Upper lobe of left lung (tissue), 6 donors: Measurements from ENCODE around the gene LEPROT. TPM values are rescaled to one million over a fixed set of nuclear protein-coding genes. Genes with fewer than 3 reads are reported as not detected.

ENCODE experiments used
- ATAC-seq, 2 donors: fragments of 200-7000 bp; cut with Tn5 transposase; one replicate each; pipeline ENCODE4 v1.9.1; 2022; ENCODE audit warnings: mild to moderate bottlenecking in 2 of 2, moderate library complexity in 2 of 2; ENCODE audit not compliant: low FRiP score in 2 of 2
- DNase-seq, 2 donors: peaks; one replicate each; pipeline ENCODE4 v3.0.0-alpha.2; 2019 to 2020
- H3K27ac ChIP-seq, 4 donors: fragments of 200-600 bp; sonication (generic); one replicate each; pipeline ENCODE4 v1.5.1; 2016 to 2019
- H3K27me3 ChIP-seq, 4 donors: fragments of 200-600 bp; sonication (generic); one replicate each; pipeline ENCODE4 v1.5.1; 2017 to 2019
- H3K36me3 ChIP-seq, 4 donors: fragments of 200-600 bp; sonication (generic); one replicate each; pipeline ENCODE4 v1.5.1; 2016 to 2019
- H3K4me1 ChIP-seq, 4 donors: fragments of 200-600 bp; sonication (generic); one replicate each; pipeline ENCODE4 v1.5.1; 2018 to 2019
- H3K4me3 ChIP-seq, 4 donors: fragments of 200-600 bp; sonication (generic); one replicate each; pipeline ENCODE4 v1.5.1; 2017 to 2019; ENCODE audit warnings: mild to moderate bottlenecking in 2 of 4, moderate library complexity in 1 of 4
- H3K9me3 ChIP-seq, 4 donors: fragments of 200-600 bp; sonication (generic); one replicate each; pipeline ENCODE4 v1.5.1; 2018 to 2019
- EP300 ChIP-seq, 4 donors: sonication (generic); formaldehyde crosslinking; IDR thresholded peaks; one replicate each; pipeline ENCODE4 v1.5.1; 2017; ENCODE audit warnings: antibody characterized with exemption in 4 of 4, control low read depth in 2 of 4
- POLR2A ChIP-seq, 4 donors: fragments of 450-650 bp; IDR thresholded peaks; one replicate each; pipeline ENCODE4 v1.5.1; 2016 to 2017; ENCODE audit warnings: antibody characterized with exemption in 4 of 4, mild to moderate bottlenecking in 2 of 4
- POLR2AphosphoS5 ChIP-seq, 2 donors: sonication (generic); formaldehyde crosslinking; IDR thresholded peaks; one replicate each; pipeline ENCODE4 v1.5.1; 2017; ENCODE audit warnings: antibody characterized with exemption in 2 of 2
- WGBS, 2 donors: methylation state at CpG; one replicate each; pipeline ENCODE4 v1.1.5; 2017 to 2018; 5-methylcytosine and 5-hydroxymethylcytosine counted together
- small RNA-seq, 4 donors: library from RNA; depleted of rRNA; stranded (forward); fragments of <200 nt; gene quantifications; one replicate each; pipeline ENCODE3, GENCODE V24; 2016
- total RNA-seq, 6 donors: library from RNA; depleted of rRNA in 4 of 6; stranded (reverse); fragments of >200 nt in 4 of 6; gene quantifications; one replicate each; pipeline versions ENCODE4 v1.1.0 to v1.2.1, GENCODE V29; 2016 to 2021
- TF ChIP-seq, protein P1 (sequence below), 6 experiments: fragments of 450-650 bp in 4 of 6; fragments of 200-600 bp in 2 of 6; sonication (generic) in 2 of 6; IDR thresholded peaks; one replicate each; pipeline ENCODE4 v1.5.1; 2016 to 2019; ENCODE audit warnings: antibody characterized with exemption in 6 of 6
- donor health status: DM: no; HTN: no; CAD: no; lungs with moderate emphysema.
- donor health status: DM: no; HTN: yes; CAD: no; lungs with severe emphysema.

LEPROT gene
- total RNA-seq, 6 donors from 2014 or later, result 28.0 to 120 (median 72.9) TPM

DNA sequence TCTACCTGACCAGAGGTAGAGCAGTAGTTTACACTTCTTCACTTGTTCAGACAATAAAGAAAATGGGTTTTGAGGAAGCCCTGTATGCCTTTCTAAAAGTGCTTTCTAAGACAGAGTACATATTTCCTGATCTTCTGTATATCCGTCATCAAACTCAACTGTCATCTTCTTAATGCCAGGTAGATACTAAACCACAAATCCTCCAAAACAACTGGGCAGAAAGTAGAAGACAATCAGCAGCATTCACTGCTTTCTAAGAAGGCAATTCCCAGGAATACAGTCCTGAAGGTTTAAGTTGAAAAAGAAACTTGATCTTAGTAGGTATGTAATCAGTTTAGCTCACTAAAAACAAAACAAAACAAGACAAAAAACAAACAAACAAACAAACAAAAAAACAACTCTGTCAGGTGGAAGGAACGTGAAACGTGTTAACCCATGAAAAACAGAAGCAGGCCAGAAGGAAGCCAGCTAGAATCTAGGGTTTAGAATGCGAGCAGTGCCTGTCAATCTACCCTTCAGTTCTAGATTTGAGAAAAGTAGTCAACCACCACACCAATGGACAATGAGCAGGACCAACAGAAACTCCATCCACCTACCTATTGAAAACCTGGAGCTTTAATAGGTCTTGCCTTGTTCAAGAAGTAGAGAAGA, 59.2 kb downstream of the LEPROT start:
- Histone ChIP-seq H3K27me3 (no peaks in the 10 kb centered on the region), H3K27ac (no peak overlapping the region), H3K4me1 (no peaks in the 10 kb centered on the region), H3K4me3 (no peak overlapping the region), H3K36me3 (no peaks in the 10 kb centered on the region), H3K9me3 (no peaks in the 10 kb centered on the region)
- WGBS, 2 donors, result 93 to 94% methylated on average over 4 of the region's 4 CpGs
- DNase-seq (no peak), ATAC-seq (no peak)
- TF ChIP-seq, protein P1, sequence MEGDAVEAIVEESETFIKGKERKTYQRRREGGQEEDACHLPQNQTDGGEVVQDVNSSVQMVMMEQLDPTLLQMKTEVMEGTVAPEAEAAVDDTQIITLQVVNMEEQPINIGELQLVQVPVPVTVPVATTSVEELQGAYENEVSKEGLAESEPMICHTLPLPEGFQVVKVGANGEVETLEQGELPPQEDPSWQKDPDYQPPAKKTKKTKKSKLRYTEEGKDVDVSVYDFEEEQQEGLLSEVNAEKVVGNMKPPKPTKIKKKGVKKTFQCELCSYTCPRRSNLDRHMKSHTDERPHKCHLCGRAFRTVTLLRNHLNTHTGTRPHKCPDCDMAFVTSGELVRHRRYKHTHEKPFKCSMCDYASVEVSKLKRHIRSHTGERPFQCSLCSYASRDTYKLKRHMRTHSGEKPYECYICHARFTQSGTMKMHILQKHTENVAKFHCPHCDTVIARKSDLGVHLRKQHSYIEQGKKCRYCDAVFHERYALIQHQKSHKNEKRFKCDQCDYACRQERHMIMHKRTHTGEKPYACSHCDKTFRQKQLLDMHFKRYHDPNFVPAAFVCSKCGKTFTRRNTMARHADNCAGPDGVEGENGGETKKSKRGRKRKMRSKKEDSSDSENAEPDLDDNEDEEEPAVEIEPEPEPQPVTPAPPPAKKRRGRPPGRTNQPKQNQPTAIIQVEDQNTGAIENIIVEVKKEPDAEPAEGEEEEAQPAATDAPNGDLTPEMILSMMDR (IDR thresholded peaks at IDR 0.05), result no peak
- no peak for TF ChIP-seq POLR2AphosphoS5 (IDR thresholded peaks at IDR 0.05)
- no peak for TF ChIP-seq POLR2A (IDR thresholded peaks at IDR 0.05)
- no peak for TF ChIP-seq EP300 (IDR thresholded peaks at IDR 0.05)

DNA sequence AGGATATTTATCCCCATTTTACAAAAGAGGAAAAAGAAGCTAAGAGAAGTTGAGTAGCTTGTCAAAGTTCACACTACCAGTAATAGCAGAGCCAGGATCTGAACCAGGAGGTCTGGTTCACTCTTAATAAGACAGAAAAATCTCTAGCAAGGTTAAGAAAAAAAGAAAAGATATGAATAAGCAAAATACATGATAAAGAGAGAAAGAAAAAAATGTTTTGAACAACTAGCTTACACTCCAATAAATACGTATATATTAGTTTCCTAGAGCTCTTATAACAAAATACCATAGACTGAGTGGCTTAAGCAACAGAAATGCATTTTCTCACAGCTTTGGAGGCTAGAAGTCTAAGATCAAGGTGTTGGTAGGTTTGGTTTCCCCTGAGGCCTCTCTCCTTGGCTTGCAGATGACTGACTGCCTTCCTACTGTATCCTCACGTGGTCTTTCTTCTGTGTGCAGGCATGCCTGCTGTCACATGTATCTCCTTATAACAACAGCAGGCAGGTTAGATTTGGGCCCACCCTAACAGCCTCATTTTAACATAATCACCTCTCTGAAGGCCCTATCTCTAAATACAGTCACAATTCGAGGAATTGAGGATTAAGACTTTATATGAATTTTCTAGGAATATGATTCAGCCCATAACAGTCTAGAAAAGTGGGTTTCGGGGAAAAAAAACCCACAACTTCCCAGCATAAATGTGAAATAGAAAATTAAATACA, 60.4 kb downstream of the LEPROT start:
- H3K9me3 ChIP-seq, result no peaks in the 10 kb centered on the region
- no peak overlapping the region for H3K27ac ChIP-seq
- H3K4me1 ChIP-seq, result no peaks in the 10 kb centered on the region
- H3K36me3 ChIP-seq, result no peaks in the 10 kb centered on the region
- no peaks in the 10 kb centered on the region for H3K27me3 ChIP-seq
- DNase-seq (no peak), ATAC-seq (no peak)
- WGBS, 2 donors, result 83 to 88% methylated on average over 4 of the region's 4 CpGs
- no peak for TF ChIP-seq POLR2AphosphoS5 (IDR thresholded peaks at IDR 0.05)
- no peak for TF ChIP-seq POLR2A (IDR thresholded peaks at IDR 0.05)
- no peak for TF ChIP-seq EP300 (IDR thresholded peaks at IDR 0.05)
- TF ChIP-seq, protein P1 (IDR thresholded peaks at IDR 0.05), result no peak
- H3K4me3 ChIP-seq, result no peak overlapping the region

DNA sequence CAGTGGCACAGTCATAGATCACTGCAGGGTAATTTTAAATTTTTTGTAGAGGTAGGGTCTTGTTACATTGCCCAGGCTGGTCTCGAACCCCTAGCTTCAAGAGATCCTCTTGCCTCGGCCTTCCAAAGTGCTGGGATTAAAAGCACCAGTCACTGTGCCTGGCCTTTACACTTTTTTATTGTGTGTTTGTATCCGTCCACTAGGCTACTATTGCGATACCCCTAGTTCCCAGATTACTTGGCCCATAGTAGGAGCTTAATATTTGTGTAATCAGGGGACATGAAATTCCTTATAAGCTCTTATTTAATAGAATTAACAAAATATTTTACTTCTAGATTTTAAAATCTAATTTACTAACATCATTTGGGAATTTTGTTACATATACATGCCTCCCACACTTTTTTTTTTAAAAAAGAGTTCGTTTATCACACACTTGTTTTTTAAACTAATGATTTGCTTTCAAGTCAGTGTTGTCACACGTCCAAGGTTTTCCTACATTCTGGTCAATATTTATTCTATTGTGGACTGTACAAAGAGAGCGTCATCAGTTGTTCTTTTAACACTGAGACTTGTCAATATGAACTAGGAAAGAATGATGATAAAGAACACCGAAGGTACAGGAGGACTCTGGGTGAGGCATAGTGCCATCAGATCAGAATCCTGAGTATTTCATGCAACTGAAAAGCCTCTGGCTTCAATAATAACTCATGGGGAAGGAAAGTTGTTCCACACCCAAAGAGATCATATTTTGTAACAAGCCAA, 63.7 kb downstream of the LEPROT start:
- Histone ChIP-seq H3K36me3 (no peaks in the 10 kb centered on the region), H3K9me3 (no peaks in the 10 kb centered on the region), H3K4me3 (no peak overlapping the region), H3K27me3 (no peaks in the 10 kb centered on the region), H3K27ac (no peak overlapping the region), H3K4me1 (no peaks in the 10 kb centered on the region)
- DNase-seq, result no peak
- WGBS, 2 donors, result 67 to 72% methylated on average over 8 of the region's 8 CpGs
- no peak for ATAC-seq
- TF ChIP-seq, protein P1 (IDR thresholded peaks at IDR 0.05), result no peak
- TF ChIP-seq POLR2A (IDR thresholded peaks at IDR 0.05) (no peak), POLR2AphosphoS5 (IDR thresholded peaks at IDR 0.05) (no peak), EP300 (IDR thresholded peaks at IDR 0.05) (no peak)

Small RNA genes within 50 kb of the gene (small RNA-seq; reads per million reads assigned to genes)
- gene RNU2-15P, result 0 reads per million in 4 donors

Other genes with a start within 250 kb of the LEPROT start
- gene DNAJC6, start 111.1 kb upstream of the LEPROT start, total RNA-seq, result 1 to 10 TPM; 3.5 to 5.9 (median 5.2) TPM
- 10 to 100 TPM; 12.8 to 37.3 (median 22.9) TPM for gene LEPR, start within 50 bp of the LEPROT start, total RNA-seq